Adrenal gland (tissue), 5 donors: Measurements from ENCODE around the gene UBL5.

Experiments used
- CTCF ChIP-seq, 6 experiments: fragments of 450-650 bp in 4 of 6; fragments of 200-600 bp in 2 of 6; sonication (generic) in 1 of 6; IDR thresholded peaks; 1 replicate in 5 of 6; 2 replicates in 1 of 6; pipeline versions ENCODE4 v1.5.1 to v1.8.0; 2016 to 2021; ENCODE audit warnings: antibody characterized with exemption in 6 of 6, mild to moderate bottlenecking in 2 of 6, moderate library complexity in 1 of 6
- POLR2A ChIP-seq, 2 donors: fragments of 450-650 bp; IDR thresholded peaks; one replicate each; pipeline ENCODE4 v1.6.1; 2017; ENCODE audit warnings: antibody characterized with exemption in 2 of 2, mild to moderate bottlenecking in 2 of 2, moderate library complexity in 1 of 2
- donor health status: DM: no; HTN: no; CAD: no.

GRCh38 chr19:9834307-9834725 lies 6.6 kb downstream of the UBL5 start:
- TF ChIP-seq CTCF (IDR thresholded peaks at IDR 0.05) (no peak), POLR2A (IDR thresholded peaks at IDR 0.05) (no peak)
